Measurements from ENCODE around the gene STK40.

DNA sequence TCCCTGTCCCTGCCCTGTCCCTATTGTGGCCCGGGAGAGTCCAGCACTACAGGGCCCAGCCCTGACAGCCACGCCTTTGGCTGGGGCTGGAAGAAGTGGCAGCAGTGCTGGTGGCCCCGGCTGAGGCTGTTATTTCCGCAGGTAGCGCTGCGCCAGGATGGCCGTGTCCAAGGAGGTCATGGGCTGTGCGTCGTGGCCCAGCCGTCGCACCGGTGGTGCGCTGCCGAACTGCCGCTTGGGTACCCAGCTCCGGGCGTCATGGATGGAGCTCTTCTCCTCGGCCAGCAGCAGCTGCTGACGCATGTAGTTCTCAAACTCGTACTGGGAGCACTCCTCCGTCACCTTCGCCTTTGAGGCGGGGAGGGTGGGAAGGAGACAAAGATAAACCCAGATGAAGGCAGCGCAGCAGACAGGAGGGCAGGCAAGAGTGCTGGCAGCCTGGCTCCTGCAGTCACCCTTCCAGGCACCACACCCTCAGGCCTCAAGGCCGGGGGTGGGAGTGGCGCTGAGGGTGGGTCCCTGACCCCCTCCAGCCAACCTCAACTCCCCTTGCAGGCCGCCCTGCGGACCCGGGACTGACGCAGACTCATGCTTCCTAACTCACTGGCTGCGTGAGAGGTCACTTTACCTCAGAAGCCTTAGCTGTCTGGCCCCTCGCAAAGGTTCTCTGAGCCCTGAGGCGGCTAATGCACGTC is 44.0 kb downstream of the STK40 start:
- TF ChIP-seq EZH2 (IDR thresholded peaks at IDR 0.05; ENCODE audit: borderline replicate concordance, low read depth, low read length, severe bottlenecking): no peak
- TF ChIP-seq, protein P1, sequence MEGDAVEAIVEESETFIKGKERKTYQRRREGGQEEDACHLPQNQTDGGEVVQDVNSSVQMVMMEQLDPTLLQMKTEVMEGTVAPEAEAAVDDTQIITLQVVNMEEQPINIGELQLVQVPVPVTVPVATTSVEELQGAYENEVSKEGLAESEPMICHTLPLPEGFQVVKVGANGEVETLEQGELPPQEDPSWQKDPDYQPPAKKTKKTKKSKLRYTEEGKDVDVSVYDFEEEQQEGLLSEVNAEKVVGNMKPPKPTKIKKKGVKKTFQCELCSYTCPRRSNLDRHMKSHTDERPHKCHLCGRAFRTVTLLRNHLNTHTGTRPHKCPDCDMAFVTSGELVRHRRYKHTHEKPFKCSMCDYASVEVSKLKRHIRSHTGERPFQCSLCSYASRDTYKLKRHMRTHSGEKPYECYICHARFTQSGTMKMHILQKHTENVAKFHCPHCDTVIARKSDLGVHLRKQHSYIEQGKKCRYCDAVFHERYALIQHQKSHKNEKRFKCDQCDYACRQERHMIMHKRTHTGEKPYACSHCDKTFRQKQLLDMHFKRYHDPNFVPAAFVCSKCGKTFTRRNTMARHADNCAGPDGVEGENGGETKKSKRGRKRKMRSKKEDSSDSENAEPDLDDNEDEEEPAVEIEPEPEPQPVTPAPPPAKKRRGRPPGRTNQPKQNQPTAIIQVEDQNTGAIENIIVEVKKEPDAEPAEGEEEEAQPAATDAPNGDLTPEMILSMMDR (IDR thresholded peaks at IDR 0.05; ENCODE audit: borderline replicate concordance, extremely low read depth, low read length, poor library complexity, severe bottlenecking): no peak
